WTC11 (cell line): ENCODE measurements around the gene NEDD4L. TPM values are rescaled to one million over a fixed set of nuclear protein-coding genes. Genes with fewer than 3 reads are reported as not detected.

Experiments
- ATAC-seq: fragments of 200-7000 bp; cut with Tn5 transposase; 2 replicates; pipeline ENCODE4 v1.10.0; 2021; ENCODE audit warnings: mild to moderate bottlenecking, moderate library complexity
- CTCF ChIA-PET: fragments of 300-600 bp; sonication (Branson Sonifier 250); formaldehyde crosslinking; loops from one replicate; lab custom pipeline; 2021; ENCODE audit warnings: antibody characterized with exemption; lab: Charles Lee
- POLR2A ChIA-PET: fragments of 350-600 bp; sonication (Branson Sonifier 250); formaldehyde crosslinking; loops from one replicate; lab custom pipeline; 2021; ENCODE audit warnings: antibody characterized with exemption; lab: Charles Lee
- DNase-seq: peaks from one replicate; pipeline ENCODE4 v3.0.0; 2021; ENCODE audit warnings: low spot score
- H3K27ac Mint-ChIP-seq: 2 replicates; pipeline ENCODE4 v1.8.0; 2021; ENCODE audit warnings: mixed read lengths
- H3K27me3 Mint-ChIP-seq: 2 replicates; pipeline ENCODE4 v1.8.0; 2021; ENCODE audit warnings: low read depth, mild to moderate bottlenecking, moderate library complexity, mixed read lengths
- H3K36me3 Mint-ChIP-seq: 2 replicates; pipeline ENCODE4 v1.8.0; 2021; ENCODE audit warnings: mixed read lengths
- H3K4me1 Mint-ChIP-seq: 2 replicates; pipeline ENCODE4 v1.8.0; 2022; ENCODE audit warnings: mixed read lengths
- H3K4me3 Mint-ChIP-seq: 2 replicates; pipeline ENCODE4 v1.8.0; 2021; ENCODE audit warnings: mild to moderate bottlenecking, moderate library complexity, mixed read lengths
- H3K9me3 Mint-ChIP-seq: 2 replicates; pipeline ENCODE4 v1.8.0; 2021; ENCODE audit warnings: mixed read lengths
- AR ChIP-seq: fragments of 250-450 bp; sonication (Bioruptor Pico); IDR thresholded peaks from 2 replicates; pipeline ENCODE4 v1.9.0; 2021; ENCODE audit warnings: mild to moderate bottlenecking
- ATF1 ChIP-seq: sonication (generic); formaldehyde crosslinking; IDR thresholded peaks from 2 replicates; pipeline ENCODE4 v1.8.1; 2023; ENCODE audit warnings: mild to moderate bottlenecking, moderate library complexity, missing genetic modification reagents
- CDX4 ChIP-seq: fragments of 250-450 bp; sonication (Bioruptor Pico); IDR thresholded peaks from 2 replicates; pipeline ENCODE4 v1.9.0; 2021; ENCODE audit warnings: moderate library complexity, mild to moderate bottlenecking, inconsistent platforms, borderline replicate concordance
- EMX1 ChIP-seq: fragments of 250-450 bp; sonication (Bioruptor Pico); IDR thresholded peaks from 2 replicates; pipeline ENCODE4 v1.8.0; 2021; ENCODE audit warnings: mild to moderate bottlenecking
- FOXJ3 ChIP-seq: sonication (generic); formaldehyde crosslinking; IDR thresholded peaks from 2 replicates; pipeline ENCODE4 v1.9.0; 2021; ENCODE audit warnings: missing genetic modification reagents, mild to moderate bottlenecking, borderline replicate concordance
- FOXP4 ChIP-seq: sonication (generic); formaldehyde crosslinking; IDR thresholded peaks from 2 replicates; pipeline ENCODE4 v1.8.0; 2022; ENCODE audit warnings: mild to moderate bottlenecking, missing genetic modification reagents
- IRF1 ChIP-seq: sonication (generic); formaldehyde crosslinking; IDR thresholded peaks from 2 replicates; pipeline ENCODE4 v1.8.0; 2023; ENCODE audit warnings: missing genetic modification reagents
- JUN ChIP-seq: sonication (generic); formaldehyde crosslinking; IDR thresholded peaks from 2 replicates; pipeline ENCODE4 v1.8.0; 2023; ENCODE audit warnings: mild to moderate bottlenecking, missing genetic modification reagents
- MLX ChIP-seq: sonication (generic); formaldehyde crosslinking; IDR thresholded peaks from 2 replicates; pipeline ENCODE4 v1.8.1; 2023; ENCODE audit warnings: mild to moderate bottlenecking, missing genetic modification reagents, moderate library complexity
- NFATC4 ChIP-seq: fragments of 250-450 bp; sonication (Bioruptor Pico); IDR thresholded peaks from 2 replicates; pipeline ENCODE4 v1.9.0; 2021; ENCODE audit warnings: mild to moderate bottlenecking
- NR1H2 ChIP-seq: sonication (generic); formaldehyde crosslinking; IDR thresholded peaks from 2 replicates; pipeline ENCODE4 v1.9.0; 2021; ENCODE audit warnings: mild to moderate bottlenecking, moderate library complexity, missing genetic modification reagents
- NR2C2 ChIP-seq: sonication (generic); formaldehyde crosslinking; IDR thresholded peaks from 2 replicates; pipeline ENCODE4 v1.8.0; 2022; ENCODE audit warnings: mild to moderate bottlenecking, missing genetic modification reagents
- SP1 ChIP-seq: sonication (generic); formaldehyde crosslinking; conservative IDR thresholded peaks from 2 replicates; pipeline ENCODE4 v1.8.1; 2022; ENCODE audit warnings: missing genetic modification reagents
- ZBTB43 ChIP-seq: sonication (generic); formaldehyde crosslinking; IDR thresholded peaks from 2 replicates; pipeline ENCODE4 v1.8.1; 2023; ENCODE audit warnings: mild to moderate bottlenecking, missing genetic modification reagents
- ZMAT4 ChIP-seq: fragments of 250-450 bp; sonication (Bioruptor Pico); IDR thresholded peaks from 2 replicates; pipeline ENCODE4 v1.9.0; 2021; ENCODE audit warnings: mild to moderate bottlenecking
- ZNF121 ChIP-seq: sonication (generic); formaldehyde crosslinking; IDR thresholded peaks from 2 replicates; pipeline ENCODE4 v1.8.0; 2023; ENCODE audit warnings: missing genetic modification reagents
- ZNF396 ChIP-seq: fragments of 250-450 bp; sonication (Bioruptor Pico); IDR thresholded peaks from 2 replicates; pipeline ENCODE4 v1.8.0; 2021; ENCODE audit warnings: mild to moderate bottlenecking, moderate library complexity, borderline replicate concordance
- ZNF416 ChIP-seq: fragments of 250-450 bp; sonication (Bioruptor Pico); IDR thresholded peaks from 2 replicates; pipeline ENCODE4 v1.9.0; 2021; ENCODE audit warnings: mild to moderate bottlenecking, inconsistent platforms
- ZNF423 ChIP-seq: fragments of 250-450 bp; sonication (Bioruptor Pico); IDR thresholded peaks from 2 replicates; pipeline ENCODE4 v2.1.2; 2022; ENCODE audit warnings: mild to moderate bottlenecking, moderate library complexity
- ZNF512 ChIP-seq: sonication (generic); formaldehyde crosslinking; IDR thresholded peaks from 2 replicates; pipeline ENCODE4 v1.8.1; 2022; ENCODE audit warnings: missing genetic modification reagents, borderline replicate concordance
- total RNA-seq: library from RNA; stranded (reverse); gene quantifications from 3 replicates; pipeline ENCODE4 v1.2.3, GENCODE V29; 2021

Gene NEDD4L
- total RNA-seq, 1 experiment from 2014 or later = 88.0 TPM

- DNase-seq = no peak
- Mint-ChIP-seq H3K9me3 (no peaks in the 10 kb centered on the region), H3K36me3 (0 out of 2 replicates have a peak, but pooled peaks cover 2% of the 10 kb centered on the region)
- CTCF ChIA-PET = interaction anchor here (2.6 kb wide), 1 partner anchor 18 kb away, joined by 15 read pairs; no protein-coding TSS in a partner anchor
- TF ChIP-seq JUN (no peak), ZNF512 (CRISPR knock-in tag) (no peak), ZNF423 (CRISPR knock-in tag) (no peak), ZMAT4 (CRISPR knock-in tag) (no peak), AR (CRISPR knock-in tag) (no peak), IRF1 (CRISPR knock-in tag) (no peak), ZNF416 (CRISPR knock-in tag) (no peak), MLX (CRISPR knock-in tag) (no peak), NFATC4 (CRISPR knock-in tag) (no peak)
- TF ChIP-seq, all 79 proteins: peak for 0
- H3K27ac Mint-ChIP-seq = no peak overlapping the region
- peaks cover 69% of the 10 kb centered on the region for H3K4me1 Mint-ChIP-seq
- POLR2A ChIA-PET = no interaction called here
- H3K4me3 Mint-ChIP-seq = no peak overlapping the region
- no peaks in the 10 kb centered on the region for H3K27me3 Mint-ChIP-seq
- no peak for ATAC-seq
Observed at GRCh38 chr18:58104096-58104495, 60.1 kb downstream of the NEDD4L start.

- ChIA-PET CTCF (interaction anchor here (0.8 to 1.5 kb wide), 4 partner anchors 11 to 62 kb away, joined by 3 to 9 read pairs (median 4); partner anchors contain the start of gene NEDD4L), POLR2A (interaction anchor here (0.9 kb wide), 1 partner anchor 10 kb away, joined by 3 read pairs; no protein-coding TSS in a partner anchor)
- H3K36me3 Mint-ChIP-seq = 0 out of 2 replicates have a peak, but pooled peaks cover 2% of the 10 kb centered on the region
- ATAC-seq = no peak
- H3K27ac Mint-ChIP-seq = no peak overlapping the region
- TF ChIP-seq ZBTB43 (no peak), CDX4 (CRISPR knock-in tag) (no peak), FOXP4 (no peak), ATF1 (CRISPR knock-in tag) (no peak), SP1 (no peak), NR2C2 (CRISPR knock-in tag) (no peak), IRF1 (CRISPR knock-in tag) (no peak), NR1H2 (CRISPR knock-in tag) (no peak), EMX1 (CRISPR knock-in tag) (no peak), ZNF396 (CRISPR knock-in tag) (no peak), ZNF121 (CRISPR knock-in tag) (no peak), JUN (no peak), FOXJ3 (CRISPR knock-in tag) (no peak)
- peaks cover 68% of the 10 kb centered on the region for H3K4me1 Mint-ChIP-seq
- DNase-seq = no peak
- H3K27me3 Mint-ChIP-seq = no peaks in the 10 kb centered on the region
- H3K9me3 Mint-ChIP-seq = no peaks in the 10 kb centered on the region
- H3K4me3 Mint-ChIP-seq = no peak overlapping the region
Observed at GRCh38 chr18:58105206-58105887, 61.3 kb downstream of the NEDD4L start.
